NT2/D1 (cell line): ENCODE measurements around the gene TMPRSS13.

ENCODE experiments used
- SUZ12 ChIP-seq: IDR thresholded peaks from 2 replicates; pipeline ENCODE4 v1.6.1; 2011; ENCODE audit not compliant: insufficient read length, insufficient read depth; ENCODE audit errors: extremely low read depth
- YY1 ChIP-seq: IDR thresholded peaks from 2 replicates; pipeline ENCODE4 v1.6.1; 2011; ENCODE audit not compliant: insufficient read length, insufficient read depth
- ZNF274 ChIP-seq: IDR thresholded peaks from 2 replicates; pipeline ENCODE4 v1.6.1; 2011; ENCODE audit warnings: mild to moderate bottlenecking, low read depth, low read length

GRCh38 chr11:117877120-117877784 is 52.0 kb downstream of the TMPRSS13 start:
- TF ChIP-seq SUZ12: no peak
- no peak for TF ChIP-seq YY1
- no peak for TF ChIP-seq ZNF274
